B cell (primary cell): ENCODE measurements around the gene USE1. TPM values are rescaled to one million over a fixed set of nuclear protein-coding genes. Genes with fewer than 3 reads are reported as not detected.

Experiments used
- ATAC-seq: fragments of 200-7000 bp; cut with Tn5 transposase; one replicate; pipeline ENCODE4 v1.10.0; 2021; ENCODE audit warnings: low read depth, mild to moderate bottlenecking, moderate number of reproducible peaks, moderate library complexity
- CTCF ChIA-PET: fragments of 350-600 bp; sonication (Branson Sonifier 250); formaldehyde crosslinking; loops from one replicate; lab custom pipeline; 2021; ENCODE audit warnings: antibody characterized with exemption, inconsistent platforms; lab: Charles Lee
- POLR2A ChIA-PET: fragments of 350-600 bp; sonication (Branson Sonifier 250); formaldehyde crosslinking; loops from one replicate; lab custom pipeline; 2021; ENCODE audit warnings: antibody characterized with exemption; lab: Charles Lee
- DNase-seq: peaks from one replicate; pipeline ENCODE4 v3.0.0; 2013
- H2AFZ ChIP-seq: 2 replicates; pipeline ENCODE4 v1.6.1; 2012; ENCODE audit warnings: mild to moderate bottlenecking, low read depth, low read length; ENCODE audit not compliant: insufficient read depth, poor library complexity, severe bottlenecking
- H3K27ac ChIP-seq, 2 donors: 1 replicate in 1 of 2; 2 replicates in 1 of 2; pipeline ENCODE4 v1.5.1; 2012 to 2013; ENCODE audit warnings: low read length in 2 of 2, mild to moderate bottlenecking in 2 of 2, moderate library complexity in 1 of 2
- H3K27me3 ChIP-seq, 4 experiments: fragments of 200-600 bp in 1 of 4; sonication (generic) in 1 of 4; replicated peaks in 1 of 4; 1 replicate in 2 of 4; 2 replicates in 2 of 4; pipeline versions ENCODE4 v1.6.1 to v1.7.0; 2013 to 2016; ENCODE audit warnings: low read length in 3 of 4, mild to moderate bottlenecking in 2 of 4, mixed read lengths in 1 of 4, moderate library complexity in 1 of 4; ENCODE audit not compliant: insufficient read depth in 4 of 4, control insufficient read depth in 3 of 4; ENCODE audit errors: control extremely low read depth in 1 of 4
- H3K36me3 ChIP-seq, 2 experiments: replicated peaks in 1 of 2; 1 replicate in 1 of 2; 2 replicates in 1 of 2; pipeline versions ENCODE4 v1.6.1 to v1.7.1; 2013; ENCODE audit warnings: low read length in 1 of 2; ENCODE audit not compliant: insufficient read depth in 2 of 2, control insufficient read depth in 1 of 2; ENCODE audit errors: control extremely low read depth in 1 of 2, extremely low read depth in 1 of 2
- H3K4me1 ChIP-seq, 2 donors: fragments of 200-600 bp in 1 of 2; sonication (generic) in 1 of 2; 1 replicate in 1 of 2; 2 replicates in 1 of 2; pipeline versions ENCODE4 v1.5.1 to v1.6.1; 2013 to 2017; ENCODE audit warnings: low read length in 2 of 2; ENCODE audit not compliant: control insufficient read depth in 2 of 2, insufficient read depth in 2 of 2
- H3K4me2 ChIP-seq: replicated peaks from 2 replicates; pipeline ENCODE3; 2012; ENCODE audit warnings: mild to moderate bottlenecking, low read depth, low read length; ENCODE audit not compliant: poor library complexity, severe bottlenecking
- H3K4me3 ChIP-seq, 5 experiments: fragments of 200-600 bp in 1 of 5; sonication (generic) in 1 of 5; 1 replicate in 3 of 5; 2 replicates in 2 of 5; pipeline versions ENCODE4 v1.5.1 to v1.7.0; 2011 to 2016; ENCODE audit warnings: low read length in 4 of 5, mild to moderate bottlenecking in 4 of 5, low read depth in 2 of 5, control low read depth in 1 of 5, moderate library complexity in 1 of 5; ENCODE audit not compliant: insufficient read depth in 1 of 5; ENCODE audit errors: control extremely low read depth in 1 of 5, extremely low read depth in 1 of 5
- H3K79me2 ChIP-seq: fragments of 200-600 bp; sonication (generic); one replicate; pipeline ENCODE4 v1.6.0; 2016; ENCODE audit warnings: low read length; ENCODE audit not compliant: control insufficient read depth, insufficient read depth
- H3K9ac ChIP-seq: fragments of 200-600 bp; sonication (generic); 2 replicates; pipeline ENCODE4 v1.6.1; 2017; ENCODE audit warnings: mild to moderate bottlenecking, low read length, moderate library complexity
- H3K9me3 ChIP-seq, 3 donors: one replicate each; pipeline versions ENCODE4 v1.6.1 to v1.7.1; 2013; ENCODE audit warnings: low read length in 2 of 3; ENCODE audit not compliant: control insufficient read depth in 2 of 3, insufficient read depth in 1 of 3; ENCODE audit errors: control extremely low read depth in 1 of 3
- H4K20me1 ChIP-seq: 2 replicates; pipeline ENCODE4 v1.6.0; 2012; ENCODE audit warnings: mild to moderate bottlenecking, low read length; ENCODE audit not compliant: insufficient read depth, control insufficient read depth, poor library complexity, severe bottlenecking
- H3K27ac Mint-ChIP-seq: one replicate; pipeline ENCODE4 v1.8.0; 2021; ENCODE audit warnings: mixed read lengths
- H3K27me3 Mint-ChIP-seq: one replicate; pipeline ENCODE4 v1.8.0; 2021; ENCODE audit warnings: mixed read lengths
- H3K4me1 Mint-ChIP-seq: one replicate; pipeline ENCODE4 v1.8.0; 2021; ENCODE audit warnings: mixed read lengths
- H3K4me3 Mint-ChIP-seq: one replicate; pipeline ENCODE4 v1.8.0; 2021; ENCODE audit warnings: mixed read lengths
- H3K9me3 Mint-ChIP-seq: one replicate; pipeline ENCODE4 v1.8.0; 2022; ENCODE audit warnings: mixed read lengths; ENCODE audit not compliant: insufficient read depth
- EZH2 ChIP-seq: IDR thresholded peaks from 2 replicates; pipeline ENCODE4 v1.6.1; 2012; ENCODE audit warnings: borderline replicate concordance, low read depth, mild to moderate bottlenecking, moderate library complexity, low read length; ENCODE audit not compliant: insufficient read depth, poor library complexity, severe bottlenecking
- WGBS: methylation state at CpG from one replicate; pipeline ENCODE4 v1.1.5; 2013; ENCODE audit warnings: missing lambda C conversion rate; ENCODE audit not compliant: insufficient coverage; 5-methylcytosine and 5-hydroxymethylcytosine counted together
- intact Hi-C: fragments of 100-400 bp; cut with micrococcal nuclease; formaldehyde crosslinking; loops from one replicate; pipeline ENCODE4 v1.10.0; 2022
- polyA plus RNA-seq: library from polyadenylated mRNA; depleted of rRNA; stranded (reverse); fragments of >200 nt; gene quantifications from 2 replicates; pipeline ENCODE4 v1.2.3, GENCODE V29; 2012
- total RNA-seq, 2 donors: library from RNA; stranded (reverse); fragments of 120-200 nt in 1 of 2; gene quantifications; 1 replicate in 1 of 2; 2 replicates in 1 of 2; pipeline versions ENCODE4 v1.2.3 to v1.2.4, GENCODE V29; 2013 to 2022
- TF ChIP-seq, protein P1 (sequence below): fragments of 200-600 bp; IDR thresholded peaks from one replicate; pipeline ENCODE4 v1.8.0; 2022; ENCODE audit warnings: antibody characterized with exemption, mild to moderate bottlenecking

Gene USE1
- total and polyA plus RNA-seq, 2 donors (not counting 1 experiment from before 2014, with no cell fraction given): 48.3 to 49.5 TPM

DNA sequence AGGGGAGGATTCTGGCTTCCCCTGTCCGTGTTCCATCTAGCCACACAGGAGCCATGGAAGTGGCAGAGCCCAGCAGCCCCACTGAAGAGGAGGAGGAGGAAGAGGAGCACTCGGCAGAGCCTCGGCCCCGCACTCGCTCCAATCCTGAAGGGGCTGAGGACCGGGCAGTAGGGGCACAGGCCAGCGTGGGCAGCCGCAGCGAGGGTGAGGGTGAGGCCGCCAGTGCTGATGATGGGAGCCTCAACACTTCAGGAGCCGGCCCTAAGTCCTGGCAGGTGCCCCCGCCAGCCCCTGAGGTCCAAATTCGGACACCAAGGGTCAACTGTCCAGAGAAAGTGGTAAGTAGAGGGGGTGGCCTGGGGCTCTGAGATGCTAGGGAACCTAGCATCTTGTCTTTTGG lies 53.6 kb downstream of the USE1 start:
- Histone ChIP-seq H3K9ac (no peak overlapping the region), H3K27ac (no peak overlapping the region), H4K20me1 (no peaks in the 10 kb centered on the region), H3K4me1 (peaks cover 6 to 24% of the 10 kb centered on the region in 2 donors), H2AFZ (no peak overlapping the region), H3K79me2 (peaks cover 25% of the 10 kb centered on the region), H3K36me3 (peaks cover 0 to 27% of the 10 kb centered on the region in 2 experiments), H3K9me3 (no peaks in the 10 kb centered on the region), H3K4me2 (peak overlapping the region; percentile 85), H3K4me3 (no peak overlapping the region), H3K27me3 (no peaks in the 10 kb centered on the region)
- WGBS: 97% methylated on average over 13 of the region's 13 CpGs
- Mint-ChIP-seq H3K27ac (no peak overlapping the region), H3K4me1 (peaks cover 18% of the 10 kb centered on the region), H3K9me3 (no peaks in the 10 kb centered on the region), H3K4me3 (peak overlapping the region; percentile 59), H3K27me3 (no peaks in the 10 kb centered on the region)
- intact Hi-C loops: no loop called here
- no peak for TF ChIP-seq EZH2
- TF ChIP-seq, protein P1, sequence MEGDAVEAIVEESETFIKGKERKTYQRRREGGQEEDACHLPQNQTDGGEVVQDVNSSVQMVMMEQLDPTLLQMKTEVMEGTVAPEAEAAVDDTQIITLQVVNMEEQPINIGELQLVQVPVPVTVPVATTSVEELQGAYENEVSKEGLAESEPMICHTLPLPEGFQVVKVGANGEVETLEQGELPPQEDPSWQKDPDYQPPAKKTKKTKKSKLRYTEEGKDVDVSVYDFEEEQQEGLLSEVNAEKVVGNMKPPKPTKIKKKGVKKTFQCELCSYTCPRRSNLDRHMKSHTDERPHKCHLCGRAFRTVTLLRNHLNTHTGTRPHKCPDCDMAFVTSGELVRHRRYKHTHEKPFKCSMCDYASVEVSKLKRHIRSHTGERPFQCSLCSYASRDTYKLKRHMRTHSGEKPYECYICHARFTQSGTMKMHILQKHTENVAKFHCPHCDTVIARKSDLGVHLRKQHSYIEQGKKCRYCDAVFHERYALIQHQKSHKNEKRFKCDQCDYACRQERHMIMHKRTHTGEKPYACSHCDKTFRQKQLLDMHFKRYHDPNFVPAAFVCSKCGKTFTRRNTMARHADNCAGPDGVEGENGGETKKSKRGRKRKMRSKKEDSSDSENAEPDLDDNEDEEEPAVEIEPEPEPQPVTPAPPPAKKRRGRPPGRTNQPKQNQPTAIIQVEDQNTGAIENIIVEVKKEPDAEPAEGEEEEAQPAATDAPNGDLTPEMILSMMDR: no peak
- ChIA-PET POLR2A (no interaction called here), CTCF (interaction anchor here (0.6 to 4.9 kb wide), 3 partner anchors 10 to 492 kb away, joined by 3 to 52 read pairs (median 9); partner anchors contain the start of gene ANKLE1)
- ATAC-seq: no peak
- DNase-seq: no peak

Other genes starting within 250 kb of the USE1 start
- 2.7 and 5.1 TPM in 2 replicates for gene CPAMD8, start 188.5 kb upstream of the USE1 start, total RNA-seq
- 1.1 and 1.6 TPM in 2 replicates for gene CPAMD8, start 188.5 kb upstream of the USE1 start, polyA plus RNA-seq
- gene HAUS8, start 139.9 kb upstream of the USE1 start, total RNA-seq: 22.4 and 24.9 TPM in 2 replicates
- gene HAUS8, start 139.9 kb upstream of the USE1 start, polyA plus RNA-seq: 17.6 and 18.3 TPM in 2 replicates
- 273 and 288 TPM in 2 replicates for gene MYO9B, start 139.6 kb upstream of the USE1 start, total RNA-seq
- gene MYO9B, start 139.6 kb upstream of the USE1 start, polyA plus RNA-seq: 256 and 263 TPM in 2 replicates
- gene OCEL1, start 10.9 kb downstream of the USE1 start, total RNA-seq: 30.5 and 40.4 TPM in 2 replicates
- gene OCEL1, start 10.9 kb downstream of the USE1 start, polyA plus RNA-seq: 12.0 and 28.5 TPM in 2 replicates
- gene NR2F6, start 30.6 kb downstream of the USE1 start, total RNA-seq: 4.9 and 5.1 TPM in 2 replicates
- gene NR2F6, start 30.6 kb downstream of the USE1 start, polyA plus RNA-seq: 2.0 and 2.9 TPM in 2 replicates
- gene USHBP1, start 49.4 kb downstream of the USE1 start, total RNA-seq: 0.12 and 0.39 TPM in 2 replicates
- gene USHBP1, start 49.4 kb downstream of the USE1 start, polyA plus RNA-seq: 0.03 TPM in 1 of 2 replicates, not detected in the other
- 126 and 129 TPM in 2 replicates for gene BABAM1, start 52.1 kb downstream of the USE1 start, total RNA-seq
- gene BABAM1, start 52.1 kb downstream of the USE1 start, polyA plus RNA-seq: 98.6 and 105 TPM in 2 replicates
- 6.2 and 6.3 TPM in 2 replicates for gene ANKLE1, start 66.5 kb downstream of the USE1 start, total RNA-seq
- 6.0 and 7.6 TPM in 2 replicates for gene ANKLE1, start 66.5 kb downstream of the USE1 start, polyA plus RNA-seq
- 7.2 and 9.7 TPM in 2 replicates for gene ABHD8, start 88.1 kb downstream of the USE1 start, total RNA-seq
- 4.6 and 5.2 TPM in 2 replicates for gene ABHD8, start 88.1 kb downstream of the USE1 start, polyA plus RNA-seq
- gene MRPL34, start 90.5 kb downstream of the USE1 start, total RNA-seq: 40.7 and 45.7 TPM in 2 replicates
- gene MRPL34, start 90.5 kb downstream of the USE1 start, polyA plus RNA-seq: 15.1 and 16.5 TPM in 2 replicates
- 35.5 and 38.4 TPM in 2 replicates for gene DDA1, start 94.2 kb downstream of the USE1 start, total RNA-seq
- gene DDA1, start 94.2 kb downstream of the USE1 start, polyA plus RNA-seq: 37.4 and 38.4 TPM in 2 replicates
- 4.8 and 5.2 TPM in 2 replicates for gene ANO8, start 119.5 kb downstream of the USE1 start, total RNA-seq
- gene ANO8, start 119.5 kb downstream of the USE1 start, polyA plus RNA-seq: 2.7 and 3.0 TPM in 2 replicates
- 44.3 and 44.9 TPM in 2 replicates for gene GTPBP3, start 122.2 kb downstream of the USE1 start, total RNA-seq
- 41.6 and 44.8 TPM in 2 replicates for gene GTPBP3, start 122.2 kb downstream of the USE1 start, polyA plus RNA-seq
- not detected in 2 replicates for gene PLVAP, start 162.0 kb downstream of the USE1 start, total RNA-seq
- 0.06 and 0.26 TPM in 2 replicates for gene PLVAP, start 162.0 kb downstream of the USE1 start, polyA plus RNA-seq
- gene CCDC194, start 178.8 kb downstream of the USE1 start, total RNA-seq: 3.4 and 3.8 TPM in 2 replicates
- 0.65 and 1.4 TPM in 2 replicates for gene CCDC194, start 178.8 kb downstream of the USE1 start, polyA plus RNA-seq
- 59.7 and 66.0 TPM in 2 replicates for gene BST2, start 190.3 kb downstream of the USE1 start, total RNA-seq
- 64.5 and 79.5 TPM in 2 replicates for gene BST2, start 190.3 kb downstream of the USE1 start, polyA plus RNA-seq
- gene MVB12A, start 204.7 kb downstream of the USE1 start, total RNA-seq: 26.8 and 33.6 TPM in 2 replicates
- 21.4 and 31.3 TPM in 2 replicates for gene MVB12A, start 204.7 kb downstream of the USE1 start, polyA plus RNA-seq
- gene TMEM221, start 233.3 kb downstream of the USE1 start, total RNA-seq: not detected in 2 replicates
- gene TMEM221, start 233.3 kb downstream of the USE1 start, polyA plus RNA-seq: not detected in 2 replicates
- gene NXNL1, start 245.6 kb downstream of the USE1 start, total RNA-seq: not detected in 2 replicates
- not detected in 2 replicates for gene NXNL1, start 245.6 kb downstream of the USE1 start, polyA plus RNA-seq